GM23338 (cell line): Measurements from ENCODE around the gene KLHL12. TPM values are rescaled to one million over a fixed set of nuclear protein-coding genes. Genes with fewer than 3 reads are reported as not detected.

Experiments
- ATAC-seq: fragments of 200-7000 bp; cut with Tn5 transposase; 3 replicates; pipeline ENCODE4 v1.9.1; 2020
- DNase-seq: peaks from one replicate; pipeline ENCODE4 v3.0.0-alpha.2; 2015; ENCODE audit warnings: low spot score
- H2AFZ ChIP-seq: fragments of 200-600 bp; sonication (generic); 2 replicates; pipeline ENCODE4 v1.8.0; 2016; ENCODE audit warnings: antibody characterized with exemption, mild to moderate bottlenecking, moderate library complexity
- H3F3A ChIP-seq: fragments of 200-600 bp; sonication (generic); replicated peaks from 2 replicates; pipeline ENCODE4 v1.8.0; 2017; ENCODE audit warnings: antibody characterized with exemption, mixed run types, low read depth
- H3K27ac ChIP-seq: fragments of 200-600 bp; sonication (generic); 2 replicates; pipeline ENCODE4 v1.6.1; 2016; ENCODE audit warnings: low read depth
- H3K27me3 ChIP-seq: fragments of 200-600 bp; sonication (generic); 2 replicates; pipeline ENCODE4 v1.8.0; 2016; ENCODE audit warnings: mild to moderate bottlenecking, mixed run types, moderate library complexity; ENCODE audit not compliant: insufficient read depth
- H3K36me3 ChIP-seq: fragments of 200-600 bp; sonication (generic); 2 replicates; pipeline ENCODE4 v1.8.0; 2016; ENCODE audit warnings: mild to moderate bottlenecking; ENCODE audit not compliant: insufficient read depth
- H3K4me1 ChIP-seq: fragments of 200-600 bp; sonication (generic); 2 replicates; pipeline ENCODE4 v1.8.0; 2016; ENCODE audit warnings: mild to moderate bottlenecking, moderate library complexity; ENCODE audit not compliant: insufficient read depth
- H3K4me2 ChIP-seq: fragments of 200-600 bp; sonication (generic); 2 replicates; pipeline ENCODE4 v1.7.1; 2017; ENCODE audit warnings: mixed run types
- H3K4me3 ChIP-seq: fragments of 200-600 bp; sonication (generic); 2 replicates; pipeline ENCODE4 v1.6.1; 2016; ENCODE audit warnings: mixed run types
- H3K79me2 ChIP-seq: fragments of 200-600 bp; sonication (generic); replicated peaks from 2 replicates; pipeline ENCODE4 v1.8.0; 2017; ENCODE audit warnings: mild to moderate bottlenecking; ENCODE audit not compliant: insufficient read depth
- H3K9me2 ChIP-seq: fragments of 200-600 bp; sonication (generic); 2 replicates; pipeline ENCODE4 v1.8.0; 2017; ENCODE audit not compliant: insufficient read depth
- H4K20me1 ChIP-seq: fragments of 200-600 bp; sonication (generic); replicated peaks from 2 replicates; pipeline ENCODE4 v1.8.0; 2017; ENCODE audit warnings: mild to moderate bottlenecking; ENCODE audit not compliant: insufficient read depth
- H3K27ac Mint-ChIP-seq: 2 replicates; pipeline ENCODE4 v1.8.0; 2020; ENCODE audit warnings: inconsistent platforms, mild to moderate bottlenecking, moderate library complexity, mixed read lengths
- H3K27me3 Mint-ChIP-seq: 3 replicates; pipeline ENCODE4 v1.8.0; 2022; ENCODE audit warnings: low read depth, mild to moderate bottlenecking, moderate library complexity, mixed read lengths, inconsistent platforms; ENCODE audit not compliant: insufficient read depth, poor library complexity
- H3K36me3 Mint-ChIP-seq: 3 replicates; pipeline ENCODE4 v1.8.0; 2021; ENCODE audit warnings: low read depth, mild to moderate bottlenecking, inconsistent platforms, moderate library complexity, mixed read lengths
- H3K4me1 Mint-ChIP-seq: 3 replicates; pipeline ENCODE4 v1.8.0; 2020; ENCODE audit warnings: mild to moderate bottlenecking, inconsistent platforms, mixed read lengths
- H3K4me3 Mint-ChIP-seq: 3 replicates; pipeline ENCODE4 v1.8.0; 2021; ENCODE audit warnings: moderate library complexity, mild to moderate bottlenecking, inconsistent platforms, mixed read lengths
- H3K9me3 Mint-ChIP-seq: 3 replicates; pipeline ENCODE4 v1.8.0; 2020; ENCODE audit warnings: moderate library complexity, mild to moderate bottlenecking, inconsistent platforms, mixed read lengths
- CREB1 ChIP-seq: fragments of 250-450 bp; sonication (Bioruptor Pico); IDR thresholded peaks from 2 replicates; pipeline ENCODE4 v1.5.0; 2020; ENCODE audit warnings: low read depth, mild to moderate bottlenecking, moderate library complexity
- EZH2 ChIP-seq: fragments of 200-600 bp; sonication (generic); IDR thresholded peaks from one replicate; pipeline ENCODE4 v1.8.0; 2017; ENCODE audit warnings: antibody characterized with exemption, mild to moderate bottlenecking, low read depth; ENCODE audit not compliant: unreplicated experiment
- EZH2phosphoT487 ChIP-seq: fragments of 200-600 bp; sonication (generic); IDR thresholded peaks from one replicate; pipeline ENCODE4 v1.8.1; 2018; ENCODE audit warnings: antibody characterized with exemption; ENCODE audit not compliant: unreplicated experiment
- JUNB ChIP-seq: IDR thresholded peaks from one replicate; pipeline ENCODE4 v1.6.1; 2016; ENCODE audit warnings: antibody characterized with exemption; ENCODE audit not compliant: unreplicated experiment
- NANOG ChIP-seq: IDR thresholded peaks from 2 replicates; pipeline ENCODE4 v1.6.1; 2016; ENCODE audit warnings: antibody characterized with exemption, borderline replicate concordance
- POLR2AphosphoS5 ChIP-seq: IDR thresholded peaks from 2 replicates; pipeline ENCODE4 v1.6.1; 2016; ENCODE audit warnings: antibody characterized with exemption, low read depth
- STAT1 ChIP-seq: IDR thresholded peaks from one replicate; pipeline ENCODE4 v1.6.1; 2016; ENCODE audit warnings: antibody characterized with exemption; ENCODE audit not compliant: unreplicated experiment
- ZNF114 ChIP-seq: fragments of 250-450 bp; sonication (Bioruptor Pico); IDR thresholded peaks from 2 replicates; pipeline ENCODE4 v1.5.0; 2020; ENCODE audit warnings: mild to moderate bottlenecking, moderate library complexity
- ZNF331 ChIP-seq: fragments of 250-450 bp; sonication (Bioruptor Pico); IDR thresholded peaks from 2 replicates; pipeline ENCODE4 v1.5.0; 2020; ENCODE audit warnings: low read depth, mild to moderate bottlenecking, moderate library complexity
- polyA plus RNA-seq: library from polyadenylated mRNA; unstranded; fragments of >200 nt; fragmentation: Nextera tagmentation; extraction: Ambion mirVana; gene quantifications from 2 replicates; pipeline ENCODE4 v1.2.1, GENCODE V29; 2016
- total RNA-seq: library from RNA; depleted of rRNA; stranded (reverse); fragments of >200 nt; shearing (Covaris generic); gene quantifications from 2 replicates; pipeline ENCODE4 v1.2.3, GENCODE V29; 2014
- TF ChIP-seq, protein P1 (sequence below), 2 experiments: fragments of 200-600 bp in 1 of 2; sonication (generic) in 1 of 2; conservative IDR thresholded peaks; 2 replicates each; pipeline versions ENCODE4 v1.5.1 to v1.6.1; 2016 to 2017; ENCODE audit warnings: antibody characterized with exemption in 2 of 2, low read depth in 2 of 2, mild to moderate bottlenecking in 2 of 2, moderate library complexity in 1 of 2
- TF ChIP-seq, protein P2 (sequence below): fragments of 250-450 bp; sonication (Bioruptor Pico); IDR thresholded peaks from 2 replicates; pipeline ENCODE4 v1.5.0; 2020; ENCODE audit warnings: mild to moderate bottlenecking, moderate library complexity
- TF ChIP-seq, protein P3 (sequence below): IDR thresholded peaks from 2 replicates; pipeline ENCODE4 v1.6.1; 2016; ENCODE audit warnings: antibody characterized with exemption
- TF ChIP-seq, protein P4 (sequence below): IDR thresholded peaks from one replicate; pipeline ENCODE4 v1.6.1; 2018; ENCODE audit warnings: antibody characterized with exemption; ENCODE audit not compliant: unreplicated experiment

The KLHL12 gene
- total and polyA plus RNA-seq, 2 experiments from 2014 or later: 14.6 to 27.5 TPM

DNA sequence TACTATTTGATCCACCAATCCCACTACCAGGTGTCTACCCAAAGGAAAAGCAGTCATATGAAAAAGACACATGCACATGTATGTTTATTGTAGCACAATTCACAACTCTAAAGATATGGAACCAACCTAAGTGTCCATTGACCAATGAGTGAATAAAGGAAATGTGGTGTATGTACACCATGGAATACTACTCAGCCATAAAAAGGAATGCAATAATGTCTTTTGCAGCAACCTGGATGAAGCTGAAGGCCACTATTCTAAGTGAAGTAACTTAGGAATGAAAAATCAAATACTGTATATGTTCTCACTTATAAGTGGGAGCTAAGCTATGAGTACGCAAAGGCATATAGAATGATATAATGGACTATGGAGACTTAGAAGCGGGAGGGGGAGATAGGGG lies 18.4 kb upstream of the KLHL12 start:
- Histone ChIP-seq H4K20me1 (peaks cover 9% of the 10 kb centered on the region), H3K79me2 (no peaks in the 10 kb centered on the region; the same call in none of the 2 replicates), H3K4me3 (no peak overlapping the region), H3K27ac (no peak overlapping the region), H3K27me3 (no peaks in the 10 kb centered on the region), H3F3A (no peaks in the 10 kb centered on the region), H3K36me3 (peaks cover 49% of the 10 kb centered on the region), H2AFZ (no peak overlapping the region), H3K4me2 (no peak overlapping the region), H3K4me1 (no peaks in the 10 kb centered on the region), H3K9me2 (no peaks in the 10 kb centered on the region)
- Mint-ChIP-seq H3K27ac (no peak overlapping the region), H3K4me3 (no peak overlapping the region), H3K4me1 (no peaks in the 10 kb centered on the region), H3K9me3 (no peaks in the 10 kb centered on the region), H3K36me3 (peaks cover 73% of the 10 kb centered on the region), H3K27me3 (no peaks in the 10 kb centered on the region)
- ATAC-seq (no peak), DNase-seq (no peak)
- TF ChIP-seq, protein P1, sequence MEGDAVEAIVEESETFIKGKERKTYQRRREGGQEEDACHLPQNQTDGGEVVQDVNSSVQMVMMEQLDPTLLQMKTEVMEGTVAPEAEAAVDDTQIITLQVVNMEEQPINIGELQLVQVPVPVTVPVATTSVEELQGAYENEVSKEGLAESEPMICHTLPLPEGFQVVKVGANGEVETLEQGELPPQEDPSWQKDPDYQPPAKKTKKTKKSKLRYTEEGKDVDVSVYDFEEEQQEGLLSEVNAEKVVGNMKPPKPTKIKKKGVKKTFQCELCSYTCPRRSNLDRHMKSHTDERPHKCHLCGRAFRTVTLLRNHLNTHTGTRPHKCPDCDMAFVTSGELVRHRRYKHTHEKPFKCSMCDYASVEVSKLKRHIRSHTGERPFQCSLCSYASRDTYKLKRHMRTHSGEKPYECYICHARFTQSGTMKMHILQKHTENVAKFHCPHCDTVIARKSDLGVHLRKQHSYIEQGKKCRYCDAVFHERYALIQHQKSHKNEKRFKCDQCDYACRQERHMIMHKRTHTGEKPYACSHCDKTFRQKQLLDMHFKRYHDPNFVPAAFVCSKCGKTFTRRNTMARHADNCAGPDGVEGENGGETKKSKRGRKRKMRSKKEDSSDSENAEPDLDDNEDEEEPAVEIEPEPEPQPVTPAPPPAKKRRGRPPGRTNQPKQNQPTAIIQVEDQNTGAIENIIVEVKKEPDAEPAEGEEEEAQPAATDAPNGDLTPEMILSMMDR (conservative IDR thresholded peaks at IDR 0.05; ENCODE audit: low read depth in 2 of 2): no peak
- no peak for TF ChIP-seq EZH2
- TF ChIP-seq, protein P2, sequence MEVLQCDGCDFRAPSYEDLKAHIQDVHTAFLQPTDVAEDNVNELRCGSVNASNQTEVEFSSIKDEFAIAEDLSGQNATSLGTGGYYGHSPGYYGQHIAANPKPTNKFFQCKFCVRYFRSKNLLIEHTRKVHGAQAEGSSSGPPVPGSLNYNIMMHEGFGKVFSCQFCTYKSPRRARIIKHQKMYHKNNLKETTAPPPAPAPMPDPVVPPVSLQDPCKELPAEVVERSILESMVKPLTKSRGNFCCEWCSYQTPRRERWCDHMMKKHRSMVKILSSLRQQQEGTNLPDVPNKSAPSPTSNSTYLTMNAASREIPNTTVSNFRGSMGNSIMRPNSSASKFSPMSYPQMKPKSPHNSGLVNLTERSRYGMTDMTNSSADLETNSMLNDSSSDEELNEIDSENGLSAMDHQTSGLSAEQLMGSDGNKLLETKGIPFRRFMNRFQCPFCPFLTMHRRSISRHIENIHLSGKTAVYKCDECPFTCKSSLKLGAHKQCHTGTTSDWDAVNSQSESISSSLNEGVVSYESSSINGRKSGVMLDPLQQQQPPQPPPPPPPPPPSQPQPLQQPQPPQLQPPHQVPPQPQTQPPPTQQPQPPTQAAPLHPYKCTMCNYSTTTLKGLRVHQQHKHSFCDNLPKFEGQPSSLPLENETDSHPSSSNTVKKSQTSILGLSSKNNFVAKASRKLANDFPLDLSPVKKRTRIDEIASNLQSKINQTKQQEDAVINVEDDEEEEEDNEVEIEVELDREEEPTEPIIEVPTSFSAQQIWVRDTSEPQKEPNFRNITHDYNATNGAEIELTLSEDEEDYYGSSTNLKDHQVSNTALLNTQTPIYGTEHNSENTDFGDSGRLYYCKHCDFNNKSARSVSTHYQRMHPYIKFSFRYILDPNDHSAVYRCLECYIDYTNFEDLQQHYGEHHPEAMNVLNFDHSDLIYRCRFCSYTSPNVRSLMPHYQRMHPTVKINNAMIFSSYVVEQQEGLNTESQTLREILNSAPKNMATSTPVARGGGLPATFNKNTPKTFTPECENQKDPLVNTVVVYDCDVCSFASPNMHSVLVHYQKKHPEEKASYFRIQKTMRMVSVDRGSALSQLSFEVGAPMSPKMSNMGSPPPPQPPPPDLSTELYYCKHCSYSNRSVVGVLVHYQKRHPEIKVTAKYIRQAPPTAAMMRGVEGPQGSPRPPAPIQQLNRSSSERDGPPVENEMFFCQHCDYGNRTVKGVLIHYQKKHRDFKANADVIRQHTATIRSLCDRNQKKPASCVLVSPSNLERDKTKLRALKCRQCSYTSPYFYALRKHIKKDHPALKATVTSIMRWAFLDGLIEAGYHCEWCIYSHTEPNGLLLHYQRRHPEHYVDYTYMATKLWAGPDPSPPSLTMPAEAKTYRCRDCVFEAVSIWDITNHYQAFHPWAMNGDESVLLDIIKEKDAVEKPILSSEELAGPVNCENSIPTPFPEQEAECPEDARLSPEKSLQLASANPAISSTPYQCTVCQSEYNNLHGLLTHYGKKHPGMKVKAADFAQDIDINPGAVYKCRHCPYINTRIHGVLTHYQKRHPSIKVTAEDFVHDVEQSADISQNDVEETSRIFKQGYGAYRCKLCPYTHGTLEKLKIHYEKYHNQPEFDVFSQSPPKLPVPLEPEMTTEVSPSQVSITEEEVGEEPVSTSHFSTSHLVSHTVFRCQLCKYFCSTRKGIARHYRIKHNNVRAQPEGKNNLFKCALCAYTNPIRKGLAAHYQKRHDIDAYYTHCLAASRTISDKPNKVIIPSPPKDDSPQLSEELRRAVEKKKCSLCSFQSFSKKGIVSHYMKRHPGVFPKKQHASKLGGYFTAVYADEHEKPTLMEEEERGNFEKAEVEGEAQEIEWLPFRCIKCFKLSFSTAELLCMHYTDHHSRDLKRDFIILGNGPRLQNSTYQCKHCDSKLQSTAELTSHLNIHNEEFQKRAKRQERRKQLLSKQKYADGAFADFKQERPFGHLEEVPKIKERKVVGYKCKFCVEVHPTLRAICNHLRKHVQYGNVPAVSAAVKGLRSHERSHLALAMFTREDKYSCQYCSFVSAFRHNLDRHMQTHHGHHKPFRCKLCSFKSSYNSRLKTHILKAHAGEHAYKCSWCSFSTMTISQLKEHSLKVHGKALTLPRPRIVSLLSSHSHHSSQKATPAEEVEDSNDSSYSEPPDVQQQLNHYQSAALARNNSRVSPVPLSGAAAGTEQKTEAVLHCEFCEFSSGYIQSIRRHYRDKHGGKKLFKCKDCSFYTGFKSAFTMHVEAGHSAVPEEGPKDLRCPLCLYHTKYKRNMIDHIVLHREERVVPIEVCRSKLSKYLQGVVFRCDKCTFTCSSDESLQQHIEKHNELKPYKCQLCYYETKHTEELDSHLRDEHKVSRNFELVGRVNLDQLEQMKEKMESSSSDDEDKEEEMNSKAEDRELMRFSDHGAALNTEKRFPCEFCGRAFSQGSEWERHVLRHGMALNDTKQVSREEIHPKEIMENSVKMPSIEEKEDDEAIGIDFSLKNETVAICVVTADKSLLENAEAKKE (CRISPR knock-in tag): no peak
- TF ChIP-seq, protein P3, sequence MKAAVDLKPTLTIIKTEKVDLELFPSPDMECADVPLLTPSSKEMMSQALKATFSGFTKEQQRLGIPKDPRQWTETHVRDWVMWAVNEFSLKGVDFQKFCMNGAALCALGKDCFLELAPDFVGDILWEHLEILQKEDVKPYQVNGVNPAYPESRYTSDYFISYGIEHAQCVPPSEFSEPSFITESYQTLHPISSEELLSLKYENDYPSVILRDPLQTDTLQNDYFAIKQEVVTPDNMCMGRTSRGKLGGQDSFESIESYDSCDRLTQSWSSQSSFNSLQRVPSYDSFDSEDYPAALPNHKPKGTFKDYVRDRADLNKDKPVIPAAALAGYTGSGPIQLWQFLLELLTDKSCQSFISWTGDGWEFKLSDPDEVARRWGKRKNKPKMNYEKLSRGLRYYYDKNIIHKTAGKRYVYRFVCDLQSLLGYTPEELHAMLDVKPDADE: no peak
- TF ChIP-seq CREB1: no peak
- TF ChIP-seq, protein P4, sequence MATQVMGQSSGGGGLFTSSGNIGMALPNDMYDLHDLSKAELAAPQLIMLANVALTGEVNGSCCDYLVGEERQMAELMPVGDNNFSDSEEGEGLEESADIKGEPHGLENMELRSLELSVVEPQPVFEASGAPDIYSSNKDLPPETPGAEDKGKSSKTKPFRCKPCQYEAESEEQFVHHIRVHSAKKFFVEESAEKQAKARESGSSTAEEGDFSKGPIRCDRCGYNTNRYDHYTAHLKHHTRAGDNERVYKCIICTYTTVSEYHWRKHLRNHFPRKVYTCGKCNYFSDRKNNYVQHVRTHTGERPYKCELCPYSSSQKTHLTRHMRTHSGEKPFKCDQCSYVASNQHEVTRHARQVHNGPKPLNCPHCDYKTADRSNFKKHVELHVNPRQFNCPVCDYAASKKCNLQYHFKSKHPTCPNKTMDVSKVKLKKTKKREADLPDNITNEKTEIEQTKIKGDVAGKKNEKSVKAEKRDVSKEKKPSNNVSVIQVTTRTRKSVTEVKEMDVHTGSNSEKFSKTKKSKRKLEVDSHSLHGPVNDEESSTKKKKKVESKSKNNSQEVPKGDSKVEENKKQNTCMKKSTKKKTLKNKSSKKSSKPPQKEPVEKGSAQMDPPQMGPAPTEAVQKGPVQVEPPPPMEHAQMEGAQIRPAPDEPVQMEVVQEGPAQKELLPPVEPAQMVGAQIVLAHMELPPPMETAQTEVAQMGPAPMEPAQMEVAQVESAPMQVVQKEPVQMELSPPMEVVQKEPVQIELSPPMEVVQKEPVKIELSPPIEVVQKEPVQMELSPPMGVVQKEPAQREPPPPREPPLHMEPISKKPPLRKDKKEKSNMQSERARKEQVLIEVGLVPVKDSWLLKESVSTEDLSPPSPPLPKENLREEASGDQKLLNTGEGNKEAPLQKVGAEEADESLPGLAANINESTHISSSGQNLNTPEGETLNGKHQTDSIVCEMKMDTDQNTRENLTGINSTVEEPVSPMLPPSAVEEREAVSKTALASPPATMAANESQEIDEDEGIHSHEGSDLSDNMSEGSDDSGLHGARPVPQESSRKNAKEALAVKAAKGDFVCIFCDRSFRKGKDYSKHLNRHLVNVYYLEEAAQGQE: no peak
- TF ChIP-seq ZNF331 (CRISPR knock-in tag): no peak
- TF ChIP-seq NANOG: no peak
- no peak for TF ChIP-seq STAT1
- TF ChIP-seq POLR2AphosphoS5: no peak
- TF ChIP-seq EZH2phosphoT487: no peak
- TF ChIP-seq JUNB: no peak
- TF ChIP-seq ZNF114 (CRISPR knock-in tag): no peak
